ENCODE results near the gene EBPL.

GRCh38 chr13:49624229-49624628 is 67.1 kb downstream of the EBPL start:
- TF ChIP-seq, protein P1, sequence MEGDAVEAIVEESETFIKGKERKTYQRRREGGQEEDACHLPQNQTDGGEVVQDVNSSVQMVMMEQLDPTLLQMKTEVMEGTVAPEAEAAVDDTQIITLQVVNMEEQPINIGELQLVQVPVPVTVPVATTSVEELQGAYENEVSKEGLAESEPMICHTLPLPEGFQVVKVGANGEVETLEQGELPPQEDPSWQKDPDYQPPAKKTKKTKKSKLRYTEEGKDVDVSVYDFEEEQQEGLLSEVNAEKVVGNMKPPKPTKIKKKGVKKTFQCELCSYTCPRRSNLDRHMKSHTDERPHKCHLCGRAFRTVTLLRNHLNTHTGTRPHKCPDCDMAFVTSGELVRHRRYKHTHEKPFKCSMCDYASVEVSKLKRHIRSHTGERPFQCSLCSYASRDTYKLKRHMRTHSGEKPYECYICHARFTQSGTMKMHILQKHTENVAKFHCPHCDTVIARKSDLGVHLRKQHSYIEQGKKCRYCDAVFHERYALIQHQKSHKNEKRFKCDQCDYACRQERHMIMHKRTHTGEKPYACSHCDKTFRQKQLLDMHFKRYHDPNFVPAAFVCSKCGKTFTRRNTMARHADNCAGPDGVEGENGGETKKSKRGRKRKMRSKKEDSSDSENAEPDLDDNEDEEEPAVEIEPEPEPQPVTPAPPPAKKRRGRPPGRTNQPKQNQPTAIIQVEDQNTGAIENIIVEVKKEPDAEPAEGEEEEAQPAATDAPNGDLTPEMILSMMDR (IDR thresholded peaks at IDR 0.05): no peak
- no peak for TF ChIP-seq POLR2A (IDR thresholded peaks at IDR 0.05)

Measured in heart left ventricle (tissue), 13 donors.